WTC11 (cell line): Measurements from ENCODE around the gene PWP2. TPM values are rescaled to one million over a fixed set of nuclear protein-coding genes. Genes with fewer than 3 reads are reported as not detected.

Source experiments
- ATAC-seq: fragments of 200-7000 bp; cut with Tn5 transposase; 2 replicates; pipeline ENCODE4 v1.10.0; 2021; ENCODE audit warnings: mild to moderate bottlenecking, moderate library complexity
- CTCF ChIA-PET: fragments of 300-600 bp; sonication (Branson Sonifier 250); formaldehyde crosslinking; loops from one replicate; lab custom pipeline; 2021; ENCODE audit warnings: antibody characterized with exemption; lab: Charles Lee
- POLR2A ChIA-PET: fragments of 350-600 bp; sonication (Branson Sonifier 250); formaldehyde crosslinking; loops from one replicate; lab custom pipeline; 2021; ENCODE audit warnings: antibody characterized with exemption; lab: Charles Lee
- DNase-seq: peaks from one replicate; pipeline ENCODE4 v3.0.0; 2021; ENCODE audit warnings: low spot score
- H3K27ac Mint-ChIP-seq: 2 replicates; pipeline ENCODE4 v1.8.0; 2021; ENCODE audit warnings: mixed read lengths
- H3K27me3 Mint-ChIP-seq: 2 replicates; pipeline ENCODE4 v1.8.0; 2021; ENCODE audit warnings: low read depth, mild to moderate bottlenecking, moderate library complexity, mixed read lengths
- H3K36me3 Mint-ChIP-seq: 2 replicates; pipeline ENCODE4 v1.8.0; 2021; ENCODE audit warnings: mixed read lengths
- H3K4me1 Mint-ChIP-seq: 2 replicates; pipeline ENCODE4 v1.8.0; 2022; ENCODE audit warnings: mixed read lengths
- H3K4me3 Mint-ChIP-seq: 2 replicates; pipeline ENCODE4 v1.8.0; 2021; ENCODE audit warnings: mild to moderate bottlenecking, moderate library complexity, mixed read lengths
- H3K9me3 Mint-ChIP-seq: 2 replicates; pipeline ENCODE4 v1.8.0; 2021; ENCODE audit warnings: mixed read lengths
- ELF4 ChIP-seq: sonication (generic); formaldehyde crosslinking; IDR thresholded peaks from 2 replicates; pipeline ENCODE4 v1.8.1; 2022; ENCODE audit warnings: low read depth, mild to moderate bottlenecking, moderate library complexity, missing genetic modification reagents
- ETV6 ChIP-seq: sonication (generic); formaldehyde crosslinking; IDR thresholded peaks from 2 replicates; pipeline ENCODE4 v1.8.1; 2022; ENCODE audit warnings: mild to moderate bottlenecking, missing genetic modification reagents
- FOXK1 ChIP-seq: sonication (generic); formaldehyde crosslinking; IDR thresholded peaks from 2 replicates; pipeline ENCODE4 v1.8.0; 2022; ENCODE audit warnings: mild to moderate bottlenecking, moderate library complexity, missing genetic modification reagents
- JAZF1 ChIP-seq: fragments of 250-450 bp; sonication (Bioruptor Pico); IDR thresholded peaks from 2 replicates; pipeline ENCODE4 v1.9.0; 2021; ENCODE audit warnings: moderate library complexity, mild to moderate bottlenecking, inconsistent platforms
- MXD4 ChIP-seq: fragments of 250-450 bp; sonication (Bioruptor Pico); IDR thresholded peaks from 2 replicates; pipeline ENCODE4 v1.8.0; 2021; ENCODE audit warnings: mild to moderate bottlenecking, moderate library complexity, borderline replicate concordance
- SOX15 ChIP-seq: fragments of 250-450 bp; sonication (Bioruptor Pico); IDR thresholded peaks from 2 replicates; pipeline ENCODE4 v1.9.0; 2021; ENCODE audit warnings: mild to moderate bottlenecking
- TEAD1 ChIP-seq: sonication (generic); formaldehyde crosslinking; IDR thresholded peaks from 2 replicates; pipeline ENCODE4 v1.8.0; 2022; ENCODE audit warnings: mild to moderate bottlenecking, missing genetic modification reagents
- ZNF121 ChIP-seq: sonication (generic); formaldehyde crosslinking; IDR thresholded peaks from 2 replicates; pipeline ENCODE4 v1.8.0; 2023; ENCODE audit warnings: missing genetic modification reagents
- ZNF263 ChIP-seq: sonication (generic); formaldehyde crosslinking; IDR thresholded peaks from 2 replicates; pipeline ENCODE4 v1.8.1; 2022; ENCODE audit warnings: low read depth, mild to moderate bottlenecking, moderate library complexity, missing genetic modification reagents
- ZNF396 ChIP-seq: fragments of 250-450 bp; sonication (Bioruptor Pico); IDR thresholded peaks from 2 replicates; pipeline ENCODE4 v1.8.0; 2021; ENCODE audit warnings: mild to moderate bottlenecking, moderate library complexity, borderline replicate concordance
- total RNA-seq: library from RNA; stranded (reverse); gene quantifications from 3 replicates; pipeline ENCODE4 v1.2.3, GENCODE V29; 2021
- TF ChIP-seq, protein P1 (sequence below): fragments of 250-450 bp; sonication (Bioruptor Pico); IDR thresholded peaks from 2 replicates; pipeline ENCODE4 v1.9.0; 2021; ENCODE audit warnings: mild to moderate bottlenecking
- TF ChIP-seq, protein P2 (sequence below): sonication (generic); formaldehyde crosslinking; IDR thresholded peaks from 2 replicates; pipeline ENCODE4 v1.8.1; 2022; ENCODE audit warnings: low read depth, missing genetic modification reagents, borderline replicate concordance
- TF ChIP-seq, protein P3 (sequence below): sonication (generic); formaldehyde crosslinking; IDR thresholded peaks from 2 replicates; pipeline ENCODE4 v1.8.1; 2022; ENCODE audit warnings: missing genetic modification reagents, borderline replicate concordance
- TF ChIP-seq, protein P4 (sequence below): sonication (generic); formaldehyde crosslinking; IDR thresholded peaks from 2 replicates; pipeline ENCODE4 v1.8.1; 2023; ENCODE audit warnings: mild to moderate bottlenecking, missing genetic modification reagents
- TF ChIP-seq, protein P5 (sequence below): sonication (generic); formaldehyde crosslinking; IDR thresholded peaks from 2 replicates; pipeline ENCODE4 v1.8.1; 2022; ENCODE audit warnings: mild to moderate bottlenecking, missing genetic modification reagents, moderate library complexity, borderline replicate concordance
- TF ChIP-seq, protein P6 (sequence below): sonication (generic); formaldehyde crosslinking; IDR thresholded peaks from 2 replicates; pipeline ENCODE4 v1.8.1; 2023; ENCODE audit warnings: mild to moderate bottlenecking, missing genetic modification reagents, moderate library complexity

Gene PWP2
- total RNA-seq, 1 experiment from 2014 or later = 41.6 TPM

DNA sequence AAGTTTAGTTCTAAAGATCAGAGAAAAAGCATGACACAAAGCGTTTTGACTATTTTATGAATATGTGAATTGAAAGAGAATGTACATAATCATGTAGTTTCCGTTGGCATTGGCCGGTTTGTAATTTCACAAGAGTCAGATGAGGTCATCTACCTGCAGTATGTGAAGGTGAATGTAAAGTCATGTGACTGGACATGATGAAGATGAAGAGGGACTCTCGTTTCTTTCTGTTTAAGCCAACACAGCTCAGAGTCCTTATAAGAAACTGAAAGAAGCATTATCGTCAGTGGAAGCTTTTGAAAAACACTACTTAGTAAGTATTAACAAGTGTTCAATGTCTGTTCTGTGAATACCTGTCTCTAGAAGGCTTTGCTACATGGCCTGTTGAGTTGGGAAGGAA lies 30.9 kb upstream of the PWP2 start:
- TF ChIP-seq ETV6 (no peak), JAZF1 (CRISPR knock-in tag) (no peak)
- TF ChIP-seq, protein P1, sequence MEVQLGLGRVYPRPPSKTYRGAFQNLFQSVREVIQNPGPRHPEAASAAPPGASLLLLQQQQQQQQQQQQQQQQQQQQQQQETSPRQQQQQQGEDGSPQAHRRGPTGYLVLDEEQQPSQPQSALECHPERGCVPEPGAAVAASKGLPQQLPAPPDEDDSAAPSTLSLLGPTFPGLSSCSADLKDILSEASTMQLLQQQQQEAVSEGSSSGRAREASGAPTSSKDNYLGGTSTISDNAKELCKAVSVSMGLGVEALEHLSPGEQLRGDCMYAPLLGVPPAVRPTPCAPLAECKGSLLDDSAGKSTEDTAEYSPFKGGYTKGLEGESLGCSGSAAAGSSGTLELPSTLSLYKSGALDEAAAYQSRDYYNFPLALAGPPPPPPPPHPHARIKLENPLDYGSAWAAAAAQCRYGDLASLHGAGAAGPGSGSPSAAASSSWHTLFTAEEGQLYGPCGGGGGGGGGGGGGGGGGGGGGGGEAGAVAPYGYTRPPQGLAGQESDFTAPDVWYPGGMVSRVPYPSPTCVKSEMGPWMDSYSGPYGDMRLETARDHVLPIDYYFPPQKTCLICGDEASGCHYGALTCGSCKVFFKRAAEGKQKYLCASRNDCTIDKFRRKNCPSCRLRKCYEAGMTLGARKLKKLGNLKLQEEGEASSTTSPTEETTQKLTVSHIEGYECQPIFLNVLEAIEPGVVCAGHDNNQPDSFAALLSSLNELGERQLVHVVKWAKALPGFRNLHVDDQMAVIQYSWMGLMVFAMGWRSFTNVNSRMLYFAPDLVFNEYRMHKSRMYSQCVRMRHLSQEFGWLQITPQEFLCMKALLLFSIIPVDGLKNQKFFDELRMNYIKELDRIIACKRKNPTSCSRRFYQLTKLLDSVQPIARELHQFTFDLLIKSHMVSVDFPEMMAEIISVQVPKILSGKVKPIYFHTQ = no peak
- TF ChIP-seq, protein P2, sequence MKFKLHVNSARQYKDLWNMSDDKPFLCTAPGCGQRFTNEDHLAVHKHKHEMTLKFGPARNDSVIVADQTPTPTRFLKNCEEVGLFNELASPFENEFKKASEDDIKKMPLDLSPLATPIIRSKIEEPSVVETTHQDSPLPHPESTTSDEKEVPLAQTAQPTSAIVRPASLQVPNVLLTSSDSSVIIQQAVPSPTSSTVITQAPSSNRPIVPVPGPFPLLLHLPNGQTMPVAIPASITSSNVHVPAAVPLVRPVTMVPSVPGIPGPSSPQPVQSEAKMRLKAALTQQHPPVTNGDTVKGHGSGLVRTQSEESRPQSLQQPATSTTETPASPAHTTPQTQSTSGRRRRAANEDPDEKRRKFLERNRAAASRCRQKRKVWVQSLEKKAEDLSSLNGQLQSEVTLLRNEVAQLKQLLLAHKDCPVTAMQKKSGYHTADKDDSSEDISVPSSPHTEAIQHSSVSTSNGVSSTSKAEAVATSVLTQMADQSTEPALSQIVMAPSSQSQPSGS (CRISPR knock-in tag) = no peak
- H3K36me3 Mint-ChIP-seq = peaks cover 44% of the 10 kb centered on the region
- no peaks in the 10 kb centered on the region for H3K27me3 Mint-ChIP-seq
- no peaks in the 10 kb centered on the region for H3K9me3 Mint-ChIP-seq
- CTCF ChIA-PET = no interaction called here
- no peak for ATAC-seq
- DNase-seq = no peak
- peaks cover 11% of the 10 kb centered on the region for H3K4me1 Mint-ChIP-seq
- POLR2A ChIA-PET = no interaction called here
- no peak overlapping the region for H3K27ac Mint-ChIP-seq
- H3K4me3 Mint-ChIP-seq = no peak overlapping the region

DNA sequence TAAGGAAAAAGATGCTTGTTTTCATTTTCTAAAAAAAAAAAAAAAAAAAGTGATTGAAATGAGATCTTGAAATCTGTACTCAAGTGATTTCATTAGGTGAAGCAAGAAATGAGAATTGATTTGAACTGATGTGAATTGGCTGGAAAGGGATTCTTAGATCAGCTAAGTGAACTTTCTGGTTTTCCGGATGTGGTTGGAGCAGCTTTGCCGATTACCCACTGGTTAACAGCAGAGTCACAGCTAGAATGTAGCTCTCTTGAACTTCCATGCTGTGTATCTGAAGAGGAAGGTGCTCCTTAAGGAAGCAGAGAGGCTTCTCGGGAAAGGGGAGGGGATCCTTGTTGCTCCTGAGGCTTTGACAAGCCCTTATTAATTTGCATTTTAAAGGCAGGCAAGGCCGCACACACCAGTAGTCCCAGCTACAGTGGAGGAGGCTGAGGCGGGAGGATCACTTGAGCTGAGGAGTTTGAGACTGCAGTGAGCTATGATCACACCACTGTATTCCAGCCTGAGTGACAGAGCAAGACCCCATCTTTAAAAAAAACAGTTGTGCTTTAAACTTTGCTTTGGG lies 28.7 kb upstream of the PWP2 start:
- Mint-ChIP-seq H3K36me3 (peaks cover 64% of the 10 kb centered on the region), H3K9me3 (no peaks in the 10 kb centered on the region), H3K4me1 (peaks cover 11% of the 10 kb centered on the region), H3K27me3 (no peaks in the 10 kb centered on the region), H3K4me3 (no peak overlapping the region), H3K27ac (0 out of 2 replicates have a peak overlapping the region, but pooled peaks have one; percentile 69)
- ATAC-seq = peak; percentile 87
- ChIA-PET CTCF (interaction anchor here (1.4 kb wide), 1 partner anchor 137 kb away, joined by 4 read pairs; no protein-coding TSS in a partner anchor), POLR2A (interaction anchor here (0.6 kb wide), 2 partner anchors 253 to 305 kb away, joined by 3 to 4 read pairs; no protein-coding TSS in a partner anchor)
- TF ChIP-seq ZNF396 (CRISPR knock-in tag) = no peak
- TF ChIP-seq ZNF263 (CRISPR knock-in tag) = peak; percentile 70; the same call in 1 of the 2 replicates
- no peak for DNase-seq

DNA sequence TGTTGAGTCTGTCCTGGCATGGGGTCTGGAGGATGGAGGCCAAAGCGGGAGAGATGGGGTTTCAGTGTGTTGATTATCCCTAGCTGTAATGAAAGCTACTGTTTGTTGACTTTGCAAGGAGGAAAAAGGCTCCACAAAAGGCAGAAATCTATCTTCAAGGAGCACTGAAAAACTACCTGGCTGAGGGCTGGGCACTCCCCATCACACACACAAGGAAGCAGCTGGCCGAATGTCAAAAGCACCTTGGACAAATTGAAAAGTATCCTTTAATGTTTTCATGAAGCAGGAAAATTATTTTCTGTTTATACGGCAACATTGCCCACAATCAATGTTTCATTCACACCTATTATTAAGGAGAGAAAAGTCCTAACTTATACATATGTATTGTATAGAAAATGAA lies 27.8 kb upstream of the PWP2 start:
- DNase-seq (no peak), ATAC-seq (no peak)
- no peak overlapping the region for H3K4me3 Mint-ChIP-seq
- CTCF ChIA-PET = interaction anchor here (1.4 kb wide), 1 partner anchor 138 kb away, joined by 4 read pairs; no protein-coding TSS in a partner anchor
- TF ChIP-seq, protein P3, sequence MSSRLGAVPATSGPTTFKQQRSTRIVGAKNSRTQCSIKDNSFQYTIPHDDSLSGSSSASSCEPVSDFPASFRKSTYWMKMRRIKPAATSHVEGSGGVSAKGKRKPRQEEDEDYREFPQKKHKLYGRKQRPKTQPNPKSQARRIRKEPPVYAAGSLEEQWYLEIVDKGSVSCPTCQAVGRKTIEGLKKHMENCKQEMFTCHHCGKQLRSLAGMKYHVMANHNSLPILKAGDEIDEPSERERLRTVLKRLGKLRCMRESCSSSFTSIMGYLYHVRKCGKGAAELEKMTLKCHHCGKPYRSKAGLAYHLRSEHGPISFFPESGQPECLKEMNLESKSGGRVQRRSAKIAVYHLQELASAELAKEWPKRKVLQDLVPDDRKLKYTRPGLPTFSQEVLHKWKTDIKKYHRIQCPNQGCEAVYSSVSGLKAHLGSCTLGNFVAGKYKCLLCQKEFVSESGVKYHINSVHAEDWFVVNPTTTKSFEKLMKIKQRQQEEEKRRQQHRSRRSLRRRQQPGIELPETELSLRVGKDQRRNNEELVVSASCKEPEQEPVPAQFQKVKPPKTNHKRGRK = no peak
- TF ChIP-seq SOX15 (CRISPR knock-in tag) = no peak
- no peak for TF ChIP-seq ELF4
- TF ChIP-seq FOXK1 (CRISPR knock-in tag) = no peak
- TF ChIP-seq, protein P4, sequence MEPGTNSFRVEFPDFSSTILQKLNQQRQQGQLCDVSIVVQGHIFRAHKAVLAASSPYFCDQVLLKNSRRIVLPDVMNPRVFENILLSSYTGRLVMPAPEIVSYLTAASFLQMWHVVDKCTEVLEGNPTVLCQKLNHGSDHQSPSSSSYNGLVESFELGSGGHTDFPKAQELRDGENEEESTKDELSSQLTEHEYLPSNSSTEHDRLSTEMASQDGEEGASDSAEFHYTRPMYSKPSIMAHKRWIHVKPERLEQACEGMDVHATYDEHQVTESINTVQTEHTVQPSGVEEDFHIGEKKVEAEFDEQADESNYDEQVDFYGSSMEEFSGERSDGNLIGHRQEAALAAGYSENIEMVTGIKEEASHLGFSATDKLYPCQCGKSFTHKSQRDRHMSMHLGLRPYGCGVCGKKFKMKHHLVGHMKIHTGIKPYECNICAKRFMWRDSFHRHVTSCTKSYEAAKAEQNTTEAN (CRISPR knock-in tag) = no peak
- TF ChIP-seq TEAD1 (CRISPR knock-in tag) = no peak
- no peak for TF ChIP-seq ZNF121 (CRISPR knock-in tag)
- TF ChIP-seq, protein P2 (CRISPR knock-in tag) = no peak
- TF ChIP-seq, protein P5, sequence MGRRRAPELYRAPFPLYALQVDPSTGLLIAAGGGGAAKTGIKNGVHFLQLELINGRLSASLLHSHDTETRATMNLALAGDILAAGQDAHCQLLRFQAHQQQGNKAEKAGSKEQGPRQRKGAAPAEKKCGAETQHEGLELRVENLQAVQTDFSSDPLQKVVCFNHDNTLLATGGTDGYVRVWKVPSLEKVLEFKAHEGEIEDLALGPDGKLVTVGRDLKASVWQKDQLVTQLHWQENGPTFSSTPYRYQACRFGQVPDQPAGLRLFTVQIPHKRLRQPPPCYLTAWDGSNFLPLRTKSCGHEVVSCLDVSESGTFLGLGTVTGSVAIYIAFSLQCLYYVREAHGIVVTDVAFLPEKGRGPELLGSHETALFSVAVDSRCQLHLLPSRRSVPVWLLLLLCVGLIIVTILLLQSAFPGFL (CRISPR knock-in tag) = no peak
- no peak for TF ChIP-seq MXD4 (CRISPR knock-in tag)
- TF ChIP-seq, protein P6, sequence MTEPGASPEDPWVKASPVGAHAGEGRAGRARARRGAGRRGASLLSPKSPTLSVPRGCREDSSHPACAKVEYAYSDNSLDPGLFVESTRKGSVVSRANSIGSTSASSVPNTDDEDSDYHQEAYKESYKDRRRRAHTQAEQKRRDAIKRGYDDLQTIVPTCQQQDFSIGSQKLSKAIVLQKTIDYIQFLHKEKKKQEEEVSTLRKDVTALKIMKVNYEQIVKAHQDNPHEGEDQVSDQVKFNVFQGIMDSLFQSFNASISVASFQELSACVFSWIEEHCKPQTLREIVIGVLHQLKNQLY (CRISPR knock-in tag) = no peak
- peaks cover 11% of the 10 kb centered on the region for H3K4me1 Mint-ChIP-seq
- no peak overlapping the region for H3K27ac Mint-ChIP-seq
- POLR2A ChIA-PET = no interaction called here
- H3K36me3 Mint-ChIP-seq = peaks cover 61% of the 10 kb centered on the region
- no peaks in the 10 kb centered on the region for H3K27me3 Mint-ChIP-seq
- no peaks in the 10 kb centered on the region for H3K9me3 Mint-ChIP-seq
